ENCODE results near the gene ABCG1.
A peak's percentile ranks its signal among the peaks of the same experiment; 100 is the strongest.

ABCG1 gene

GRCh38 chr21:42307106-42307505 is 88.2 kb downstream of the ABCG1 start:
- DNase-seq (ENCODE audit: low spot score) = no peak

- no peak for DNase-seq (ENCODE audit: low spot score)
Measured at GRCh38 chr21:42308161-42308913, 89.4 kb downstream of the ABCG1 start.

- no peak for DNase-seq (ENCODE audit: low spot score)
Measured at GRCh38 chr21:42308914-42309752, 90.2 kb downstream of the ABCG1 start.

- peak; percentile 84 for DNase-seq (ENCODE audit: low spot score)
Measured at GRCh38 chr21:42309753-42310213, 90.8 kb downstream of the ABCG1 start.

- no peak for DNase-seq (ENCODE audit: low spot score)
Measured at GRCh38 chr21:42310411-42311001, 91.6 kb downstream of the ABCG1 start.

GRCh38 chr21:42311160-42311559 is 92.2 kb downstream of the ABCG1 start:
- DNase-seq (ENCODE audit: low spot score) = no peak

- peak; percentile 42 for DNase-seq (ENCODE audit: low spot score)
Measured at GRCh38 chr21:42311816-42312625, 93.1 kb downstream of the ABCG1 start.

- peak; percentile 36 for DNase-seq (ENCODE audit: low spot score)
Measured at GRCh38 chr21:42312626-42313104, 93.7 kb downstream of the ABCG1 start.

GRCh38 chr21:42313501-42313969 is 94.6 kb downstream of the ABCG1 start:
- peak; percentile 51 for DNase-seq (ENCODE audit: low spot score)

- peak; percentile 17 for DNase-seq (ENCODE audit: low spot score)
Measured at GRCh38 chr21:42314616-42315295, 95.8 kb downstream of the ABCG1 start.

- DNase-seq (ENCODE audit: low spot score) = peak; percentile 49
Measured at GRCh38 chr21:42315296-42315891, 96.5 kb downstream of the ABCG1 start, which contains the start of gene TFF3. Gene TFF3, minus strand, starts transcription at chr21:42315409. Its CDS starts 35 bp downstream, at chr21:42315374.

GRCh38 chr21:42316891-42317290 is 98.0 kb downstream of the ABCG1 start:
- DNase-seq (ENCODE audit: low spot score) = peak; percentile 36

- peak; percentile 33 for DNase-seq (ENCODE audit: low spot score)
Measured at GRCh38 chr21:42317341-42317741, 98.4 kb downstream of the ABCG1 start.

- peak; percentile 42 for DNase-seq (ENCODE audit: low spot score)
Measured at GRCh38 chr21:42317826-42318746, 99.1 kb downstream of the ABCG1 start.

GRCh38 chr21:42319376-42319775 is 100.4 kb downstream of the ABCG1 start:
- peak; percentile 34 for DNase-seq (ENCODE audit: low spot score)

GRCh38 chr21:42319851-42320572 is 101.1 kb downstream of the ABCG1 start:
- peak; percentile 40 for DNase-seq (ENCODE audit: low spot score)

GRCh38 chr21:42320791-42321190 is 101.9 kb downstream of the ABCG1 start:
- peak; percentile 11 for DNase-seq (ENCODE audit: low spot score)

- peak; percentile 34 for DNase-seq (ENCODE audit: low spot score)
Measured at GRCh38 chr21:42321231-42321630, 102.3 kb downstream of the ABCG1 start.

GRCh38 chr21:42321845-42322244 is 102.9 kb downstream of the ABCG1 start:
- DNase-seq (ENCODE audit: low spot score) = no peak
